Measurements from ENCODE around the gene AKR1C2. TPM values are rescaled to one million over a fixed set of nuclear protein-coding genes. Genes with fewer than 3 reads are reported as not detected.
A peak's percentile ranks its signal among the peaks of the same experiment; 100 is the strongest.
"Not testable (repeated sequence)": the region's sequence is repeated elsewhere in the genome, so short reads cannot be mapped to it uniquely, and the experiment has no call there.

Gene AKR1C2
- total RNA-seq, 1 donor from 2014 or later: 34.4 TPM

GRCh38 chr10:4941540-4942330, 61.9 kb downstream of the AKR1C2 start:
- intact Hi-C loops (cut with DNase I): no loop called here
- TF ChIP-seq, protein P1, sequence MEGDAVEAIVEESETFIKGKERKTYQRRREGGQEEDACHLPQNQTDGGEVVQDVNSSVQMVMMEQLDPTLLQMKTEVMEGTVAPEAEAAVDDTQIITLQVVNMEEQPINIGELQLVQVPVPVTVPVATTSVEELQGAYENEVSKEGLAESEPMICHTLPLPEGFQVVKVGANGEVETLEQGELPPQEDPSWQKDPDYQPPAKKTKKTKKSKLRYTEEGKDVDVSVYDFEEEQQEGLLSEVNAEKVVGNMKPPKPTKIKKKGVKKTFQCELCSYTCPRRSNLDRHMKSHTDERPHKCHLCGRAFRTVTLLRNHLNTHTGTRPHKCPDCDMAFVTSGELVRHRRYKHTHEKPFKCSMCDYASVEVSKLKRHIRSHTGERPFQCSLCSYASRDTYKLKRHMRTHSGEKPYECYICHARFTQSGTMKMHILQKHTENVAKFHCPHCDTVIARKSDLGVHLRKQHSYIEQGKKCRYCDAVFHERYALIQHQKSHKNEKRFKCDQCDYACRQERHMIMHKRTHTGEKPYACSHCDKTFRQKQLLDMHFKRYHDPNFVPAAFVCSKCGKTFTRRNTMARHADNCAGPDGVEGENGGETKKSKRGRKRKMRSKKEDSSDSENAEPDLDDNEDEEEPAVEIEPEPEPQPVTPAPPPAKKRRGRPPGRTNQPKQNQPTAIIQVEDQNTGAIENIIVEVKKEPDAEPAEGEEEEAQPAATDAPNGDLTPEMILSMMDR (IDR thresholded peaks at IDR 0.05): no peak
- peak in 1 of 2 donors; percentile 21 for ATAC-seq
- H3K4me3 ChIP-seq: no peak overlapping the region
- peak overlapping the region; percentile 56 for H3K27ac ChIP-seq
- no peaks in the 10 kb centered on the region for H3K9me3 ChIP-seq
- no peaks in the 10 kb centered on the region for H3K27me3 ChIP-seq (ENCODE audit: low read depth)
- H3K36me3 ChIP-seq: no peaks in the 10 kb centered on the region
- no peak for DNase-seq
- H3K4me1 ChIP-seq: peaks cover 21% of the 10 kb centered on the region

DNA sequence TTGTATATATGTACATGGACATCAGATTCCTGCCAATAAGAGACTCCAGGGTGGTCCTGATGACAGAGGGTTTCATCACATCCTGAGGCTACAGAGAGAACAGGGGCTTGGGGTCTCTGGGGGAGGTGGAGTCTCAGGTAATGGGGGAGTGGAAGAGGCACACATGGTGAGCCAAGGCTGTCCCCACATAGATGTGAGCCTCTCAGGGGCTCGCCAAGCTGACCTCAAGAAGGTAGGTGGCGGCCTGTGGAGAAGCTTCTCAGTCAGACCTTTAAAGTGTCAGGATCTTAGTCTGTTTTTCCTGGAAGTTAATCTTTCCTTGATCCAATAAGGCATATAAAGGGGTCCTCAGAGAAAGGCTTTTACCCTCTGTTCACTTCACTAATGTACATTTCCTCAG, 62.7 kb downstream of the AKR1C2 start:
- H3K27ac ChIP-seq; H3K27me3 ChIP-seq (ENCODE audit: low read depth); DNase-seq; ATAC-seq; H3K36me3 ChIP-seq; intact Hi-C loops (cut with DNase I); H3K4me3 ChIP-seq; H3K9me3 ChIP-seq: not testable (repeated sequence)
- H3K4me1 ChIP-seq: peaks cover 20% of the 10 kb centered on the region

DNA sequence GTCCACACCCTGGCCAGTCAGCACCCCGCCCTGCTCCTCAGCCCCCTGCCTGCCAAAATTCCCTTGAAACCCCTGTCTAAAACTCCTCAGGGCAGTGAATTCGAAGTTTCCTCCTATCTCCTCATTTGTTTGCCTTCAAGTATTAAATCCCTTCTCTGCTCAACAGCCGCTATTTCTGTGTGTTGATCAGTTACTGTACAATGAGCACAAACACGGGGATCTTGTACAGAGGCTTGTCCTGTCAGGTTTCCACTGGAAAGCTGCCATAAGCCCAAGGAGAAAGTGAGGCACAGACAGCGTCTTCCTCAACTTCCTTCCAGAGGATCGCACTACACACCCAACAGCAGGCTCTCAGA, 63.6 kb downstream of the AKR1C2 start:
- H3K9me3 ChIP-seq; H3K36me3 ChIP-seq; ATAC-seq; H3K4me3 ChIP-seq; DNase-seq; H3K27ac ChIP-seq; H3K27me3 ChIP-seq (ENCODE audit: low read depth); intact Hi-C loops (cut with DNase I): not testable (repeated sequence)
- peaks cover 20% of the 10 kb centered on the region for H3K4me1 ChIP-seq

DNA sequence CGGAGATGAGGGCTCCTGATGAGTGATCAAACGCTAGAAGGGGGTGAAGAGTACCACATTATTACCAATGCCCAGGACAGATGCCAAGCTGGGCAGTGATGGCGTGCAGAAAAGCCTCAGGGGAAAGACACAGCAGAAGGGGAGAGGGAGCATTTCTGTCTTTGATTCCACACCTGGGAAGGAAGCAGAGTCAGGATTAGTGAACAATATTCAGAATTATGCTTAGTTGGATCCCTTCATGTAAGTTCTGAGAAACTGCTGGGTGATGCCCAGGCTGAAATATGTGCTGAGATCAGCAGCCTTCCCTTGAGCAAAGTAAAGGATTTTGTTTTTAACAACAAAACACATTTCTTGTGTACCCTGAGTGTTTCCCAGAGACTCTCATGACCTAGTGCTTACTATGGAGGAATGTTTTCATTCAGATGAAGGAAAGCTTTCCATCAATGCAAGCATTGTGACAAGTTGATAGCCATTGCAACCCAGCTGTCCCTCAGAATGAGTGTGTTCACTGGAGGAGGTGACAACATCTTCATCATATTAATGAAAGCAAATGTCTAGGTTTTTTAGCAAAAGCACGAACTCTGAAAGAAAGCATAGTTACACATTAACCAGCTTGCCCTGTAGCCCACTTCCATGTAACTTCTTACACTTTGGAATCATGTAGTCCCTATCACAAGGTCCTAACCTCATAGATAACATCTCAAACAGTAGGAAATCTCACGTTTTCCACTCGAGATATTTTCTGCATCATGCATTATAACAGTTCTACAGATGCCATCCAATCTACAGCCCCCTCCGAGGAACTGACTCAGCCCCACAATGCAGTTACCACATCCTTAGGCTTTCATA, 64.2 kb downstream of the AKR1C2 start:
- TF ChIP-seq, protein P1 (IDR thresholded peaks at IDR 0.05): no peak
- H3K36me3 ChIP-seq: no peaks in the 10 kb centered on the region
- H3K27ac ChIP-seq: no peak overlapping the region
- DNase-seq: no peak
- peaks cover 20% of the 10 kb centered on the region for H3K4me1 ChIP-seq
- no peak overlapping the region for H3K4me3 ChIP-seq
- H3K9me3 ChIP-seq: no peaks in the 10 kb centered on the region
- intact Hi-C loops (cut with DNase I): no loop called here
- no peak for ATAC-seq
- no peaks in the 10 kb centered on the region for H3K27me3 ChIP-seq (ENCODE audit: low read depth)

Other genes starting within 250 kb of the AKR1C2 start
- gene AKR1E2, start 177.7 kb downstream of the AKR1C2 start, total RNA-seq: 11.3 TPM
- gene AKR1C1, start 40.4 kb downstream of the AKR1C2 start, total RNA-seq: 54.5 TPM
- gene AKR1C3, start 90.6 kb upstream of the AKR1C2 start, total RNA-seq: 84.4 TPM
- gene AKR1C8, start 181.3 kb upstream of the AKR1C2 start, total RNA-seq: 0.83 TPM
- gene AKR1C4, start 193.0 kb upstream of the AKR1C2 start, total RNA-seq: not detected

Data from lower lobe of right lung (tissue), 2 donors.